K562 (cell line): ENCODE measurements around the gene GATA1. TPM values are rescaled to one million over a fixed set of nuclear protein-coding genes. Genes with fewer than 3 reads are reported as not detected.

ENCODE experiments used
- ARID1B ChIP-seq: fragments of 450-650 bp; IDR thresholded peaks from 2 replicates; pipeline ENCODE4 v1.6.1; 2016; ENCODE audit warnings: antibody characterized with exemption, mild to moderate bottlenecking, inconsistent platforms
- CBFA2T3 ChIP-seq: fragments of 450-650 bp; IDR thresholded peaks from 2 replicates; pipeline ENCODE4 v1.6.1; 2017
- MAFF ChIP-seq: IDR thresholded peaks from 2 replicates; pipeline ENCODE4 v1.6.1; 2012; ENCODE audit warnings: low read length, improper control_type of control experiment
- MBD2 ChIP-seq: sonication (generic); IDR thresholded peaks from 2 replicates; pipeline ENCODE4 v1.6.1; 2016; ENCODE audit warnings: low read depth, borderline replicate concordance
- NFIC ChIP-seq: fragments of 450-650 bp; IDR thresholded peaks from 2 replicates; pipeline ENCODE4 v1.6.1; 2017; ENCODE audit warnings: mild to moderate bottlenecking, inconsistent platforms
- TAF9B ChIP-seq: fragments of 450-650 bp; IDR thresholded peaks from 2 replicates; pipeline ENCODE4 v1.6.1; 2018; ENCODE audit warnings: mild to moderate bottlenecking; ENCODE audit not compliant: partially characterized antibody
- UBTF ChIP-seq, 2 experiments: IDR thresholded peaks; 2 replicates each; pipeline ENCODE4 v1.6.1; 2012; ENCODE audit warnings: improper control_type of control experiment in 2 of 2, low read depth in 2 of 2, low read length in 2 of 2, borderline replicate concordance in 1 of 2
- ZMIZ1 ChIP-seq, 2 experiments: fragments of 150-350 bp in 1 of 2; IDR thresholded peaks; 2 replicates each; pipeline ENCODE4 v1.6.1; 2012 to 2016; ENCODE audit warnings: low read depth in 2 of 2, low read length in 2 of 2, mild to moderate bottlenecking in 1 of 2, moderate library complexity in 1 of 2
- polyA plus RNA-seq, 8 experiments: library from polyadenylated mRNA; depleted of rRNA in 4 of 8; stranded (reverse) in 5 of 8; unstranded in 3 of 8; fragments of >200 nt; fragmentation: Nextera tagmentation in 2 of 8; fragmentation: Illumina TruSeq in 1 of 8; extraction: Ambion mirVana in 2 of 8; extraction: Trizol in 1 of 8; gene quantifications; 2 replicates each; pipeline versions ENCODE4 v1.2.1 to v1.2.3, GENCODE V29; 2011 to 2014; ENCODE audit warnings: inconsistent platforms in 1 of 8, missing spikeins in 1 of 8
- total RNA-seq, 7 experiments: library from RNA; depleted of rRNA in 6 of 7; stranded (reverse); fragments of >200 nt in 6 of 7; fragmentation: Illumina TruSeq in 2 of 7; extraction: Trizol in 2 of 7; gene quantifications; 2 replicates each; pipeline versions ENCODE4 v1.2.1 to v1.2.3, GENCODE V29; 2011 to 2021; ENCODE audit warnings: low replicate concordance in 1 of 7
- TF ChIP-seq, protein P1 (sequence below), 2 experiments: fragments of 450-650 bp; IDR thresholded peaks; 2 replicates each; pipeline ENCODE4 v1.6.1; 2016; ENCODE audit warnings: mild to moderate bottlenecking in 2 of 2, borderline replicate concordance in 1 of 2, low read depth in 1 of 2, moderate library complexity in 1 of 2
- TF ChIP-seq, protein P2 (sequence below): fragments of 200-800 bp; sonication (Bioruptor generic); IDR thresholded peaks from 2 replicates; pipeline ENCODE4 v1.6.1; 2017; ENCODE audit warnings: missing genetic modification characterization, missing compliant biosample characterization

Gene GATA1
- total and polyA plus RNA-seq, 9 of the 15 experiments (the other 6 are each of a cell fraction or from before 2014, with no cell fraction given), result 11.9 to 291 (median 116) TPM

DNA sequence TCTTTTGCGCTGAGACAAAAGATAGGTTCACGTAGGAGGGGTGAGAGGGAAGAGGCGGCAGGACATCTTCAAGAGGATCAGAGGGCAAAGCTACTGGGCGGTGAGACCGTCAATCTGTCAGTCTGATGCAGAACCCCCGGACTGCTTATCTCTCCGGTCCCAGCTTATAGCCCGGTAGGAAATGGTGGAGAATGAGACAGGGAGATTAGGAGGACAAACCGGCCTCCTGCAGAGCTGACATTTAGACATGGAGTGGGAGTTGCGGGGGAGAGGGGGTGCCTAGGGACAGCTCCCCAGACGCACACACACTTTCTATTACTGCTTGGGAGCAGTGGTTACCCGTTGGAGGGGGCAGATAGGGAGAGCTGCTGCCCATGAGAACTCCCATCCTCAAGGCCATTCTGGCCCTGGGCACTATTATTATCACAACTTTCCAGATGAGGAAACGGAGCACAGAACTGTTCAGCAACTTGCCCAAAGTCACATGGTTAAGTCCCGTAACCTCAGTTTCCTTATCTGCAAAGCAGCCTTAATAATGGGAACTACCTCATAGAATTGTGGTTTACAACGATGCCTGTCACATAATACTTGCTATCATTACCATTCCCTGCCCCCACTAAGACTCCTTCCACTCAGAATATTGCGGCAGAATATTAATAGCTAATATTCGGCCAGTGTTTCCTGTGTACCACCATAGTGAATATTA, 14.3 kb downstream of the GATA1 start (continued):
- TF ChIP-seq, protein P1, sequence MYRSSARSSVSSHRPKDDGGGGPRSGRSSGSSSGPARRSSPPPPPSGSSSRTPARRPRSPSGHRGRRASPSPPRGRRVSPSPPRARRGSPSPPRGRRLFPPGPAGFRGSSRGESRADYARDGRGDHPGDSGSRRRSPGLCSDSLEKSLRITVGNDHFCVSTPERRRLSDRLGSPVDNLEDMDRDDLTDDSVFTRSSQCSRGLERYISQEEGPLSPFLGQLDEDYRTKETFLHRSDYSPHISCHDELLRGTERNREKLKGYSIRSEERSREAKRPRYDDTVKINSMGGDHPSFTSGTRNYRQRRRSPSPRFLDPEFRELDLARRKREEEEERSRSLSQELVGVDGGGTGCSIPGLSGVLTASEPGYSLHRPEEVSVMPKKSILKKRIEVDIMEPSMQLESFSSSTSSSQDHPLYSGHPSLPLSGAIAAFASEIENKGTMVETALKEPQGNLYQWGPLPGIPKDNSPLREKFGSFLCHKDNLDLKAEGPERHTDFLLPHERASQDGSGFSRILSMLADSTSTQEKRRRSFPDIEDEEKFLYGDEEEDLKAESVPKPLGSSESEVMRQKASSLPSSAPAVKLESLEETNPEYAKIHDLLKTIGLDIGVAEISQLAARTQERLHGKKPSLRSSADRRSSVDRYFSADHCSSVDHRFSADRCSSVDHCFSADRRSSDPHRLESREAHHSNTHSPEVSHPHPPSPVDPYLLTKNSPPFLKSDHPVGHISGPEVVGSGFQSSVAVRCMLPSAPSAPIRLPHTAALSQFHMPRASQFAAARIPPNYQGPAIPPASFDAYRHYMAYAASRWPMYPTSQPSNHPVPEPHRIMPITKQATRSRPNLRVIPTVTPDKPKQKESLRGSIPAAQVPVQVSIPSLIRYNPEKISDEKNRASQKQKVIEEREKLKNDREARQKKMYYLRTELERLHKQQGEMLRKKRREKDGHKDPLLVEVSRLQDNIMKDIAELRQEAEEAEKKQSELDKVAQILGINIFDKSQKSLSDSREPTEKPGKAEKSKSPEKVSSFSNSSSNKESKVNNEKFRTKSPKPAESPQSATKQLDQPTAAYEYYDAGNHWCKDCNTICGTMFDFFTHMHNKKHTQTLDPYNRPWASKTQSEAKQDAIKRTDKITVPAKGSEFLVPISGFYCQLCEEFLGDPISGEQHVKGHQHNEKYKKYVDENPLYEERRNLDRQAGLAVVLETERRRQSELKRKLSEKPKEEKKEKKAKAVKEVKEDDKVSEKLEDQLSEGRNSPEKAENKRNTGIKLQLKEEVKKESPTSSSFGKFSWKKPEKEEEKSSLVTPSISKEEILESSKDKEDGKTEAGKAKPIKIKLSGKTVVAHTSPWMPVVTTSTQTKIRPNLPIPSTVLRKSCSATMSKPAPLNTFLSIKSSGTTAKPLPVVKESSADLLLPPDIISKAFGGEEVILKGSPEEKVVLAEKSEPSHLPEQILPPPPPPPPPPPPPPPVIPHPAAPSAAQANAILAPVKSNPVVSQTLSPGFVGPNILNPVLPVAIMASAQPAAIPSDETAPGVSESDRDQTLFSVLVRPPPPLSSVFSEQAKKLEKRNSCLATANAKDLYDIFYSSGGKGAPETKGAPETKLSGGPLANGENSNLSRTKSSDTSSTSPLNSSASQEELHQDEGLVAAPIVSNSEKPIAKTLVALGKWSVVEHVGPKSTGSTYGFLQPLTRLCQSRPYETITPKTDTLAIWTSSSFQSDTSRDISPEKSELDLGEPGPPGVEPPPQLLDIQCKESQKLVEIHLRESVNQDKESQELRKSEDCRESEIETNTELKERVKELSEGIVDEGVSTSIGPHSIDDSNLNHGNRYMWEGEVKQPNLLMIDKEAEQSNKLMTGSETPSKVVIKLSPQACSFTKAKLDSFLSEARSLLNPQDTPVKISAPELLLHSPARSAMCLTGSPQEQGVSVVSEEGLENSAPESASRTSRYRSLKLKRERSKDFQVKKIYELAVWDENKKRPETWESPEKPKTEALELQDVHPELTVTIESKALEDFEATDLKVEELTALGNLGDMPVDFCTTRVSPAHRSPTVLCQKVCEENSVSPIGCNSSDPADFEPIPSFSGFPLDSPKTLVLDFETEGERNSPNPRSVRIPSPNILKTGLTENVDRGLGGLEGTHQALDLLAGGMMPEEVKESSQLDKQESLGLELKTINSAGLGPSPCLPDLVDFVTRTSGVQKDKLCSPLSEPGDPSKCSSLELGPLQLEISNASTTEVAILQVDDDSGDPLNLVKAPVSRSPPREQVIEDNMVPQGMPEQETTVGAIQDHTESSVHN (IDR thresholded peaks at IDR 0.05; ENCODE audit: borderline replicate concordance in 1 of 2, low read depth in 1 of 2), result peak in 1 of 2 experiments; percentile 72; a peak in 1 of 4 replicates
- TF ChIP-seq, protein P2, sequence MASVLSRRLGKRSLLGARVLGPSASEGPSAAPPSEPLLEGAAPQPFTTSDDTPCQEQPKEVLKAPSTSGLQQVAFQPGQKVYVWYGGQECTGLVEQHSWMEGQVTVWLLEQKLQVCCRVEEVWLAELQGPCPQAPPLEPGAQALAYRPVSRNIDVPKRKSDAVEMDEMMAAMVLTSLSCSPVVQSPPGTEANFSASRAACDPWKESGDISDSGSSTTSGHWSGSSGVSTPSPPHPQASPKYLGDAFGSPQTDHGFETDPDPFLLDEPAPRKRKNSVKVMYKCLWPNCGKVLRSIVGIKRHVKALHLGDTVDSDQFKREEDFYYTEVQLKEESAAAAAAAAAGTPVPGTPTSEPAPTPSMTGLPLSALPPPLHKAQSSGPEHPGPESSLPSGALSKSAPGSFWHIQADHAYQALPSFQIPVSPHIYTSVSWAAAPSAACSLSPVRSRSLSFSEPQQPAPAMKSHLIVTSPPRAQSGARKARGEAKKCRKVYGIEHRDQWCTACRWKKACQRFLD (CRISPR knock-in tag), result peak; percentile 96
- TF ChIP-seq MBD2 (peak; percentile 93), ARID1B (peak; percentile 99), MAFF (0 out of 2 replicates have a peak, but pooled peaks have one; percentile 1), UBTF (IDR thresholded peaks at IDR 0.05; ENCODE audit: borderline replicate concordance in 1 of 2, low read depth in 2 of 2, low read length in 2 of 2) (peak in 1 of 2 experiments; percentile 35; a peak in 1 of 4 replicates), CBFA2T3 (peak; percentile 100), NFIC (peak; percentile 94), ZMIZ1 (IDR thresholded peaks at IDR 0.05; ENCODE audit: low read depth in 2 of 2, low read length in 2 of 2) (peak in 1 of 2 experiments; percentile 98; a peak in 2 of 4 replicates), TAF9B (no peak)
